ENCODE measurements around the gene MRPS16. TPM values are rescaled to one million over a fixed set of nuclear protein-coding genes. Genes with fewer than 3 reads are reported as not detected.

The MRPS16 gene
- total RNA-seq = 72.9 and 74.6 TPM in 2 replicates

DNA sequence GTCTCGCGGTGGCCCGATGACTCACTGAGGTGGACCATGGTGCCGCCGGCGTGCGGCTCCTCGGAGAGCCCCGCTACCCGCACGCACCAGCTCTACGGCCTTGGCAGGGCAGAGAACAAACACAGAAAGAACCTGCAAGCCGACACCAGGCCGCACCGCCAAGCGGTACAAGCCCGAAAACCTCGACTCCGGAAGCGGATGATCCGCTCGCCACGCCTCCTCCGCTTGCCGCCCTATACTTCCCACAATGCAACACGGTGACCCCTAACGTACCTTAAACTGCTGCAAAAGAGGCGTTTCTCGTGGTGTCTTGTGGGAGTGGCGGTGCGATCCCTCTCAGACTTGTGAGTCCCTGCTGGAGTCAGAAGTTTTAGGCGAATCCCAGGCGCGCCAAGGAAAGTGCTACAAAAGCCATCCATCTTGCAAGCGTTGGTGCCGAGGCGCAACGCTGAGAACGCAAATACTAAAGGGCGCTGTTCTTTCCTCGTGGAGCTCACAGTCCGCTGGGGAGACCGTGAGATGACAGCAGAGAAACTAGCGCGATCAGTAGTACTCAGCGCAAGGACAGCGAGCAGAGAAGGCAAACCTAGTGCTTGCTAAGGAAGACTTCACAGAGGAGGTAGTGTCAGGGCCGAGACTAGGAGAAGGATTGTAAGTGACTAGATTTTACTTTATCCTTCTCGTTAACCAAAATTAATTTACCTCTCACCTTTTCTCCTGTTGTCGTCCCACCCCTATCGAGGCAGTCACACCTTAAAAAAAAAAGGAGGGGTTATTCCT is at the start of gene MRPS16:
Gene MRPS16 (minus strand): TSS at position 200 of the 780 bp plus-strand sequence. CDS start 162 bp downstream, at position 38.

DNA sequence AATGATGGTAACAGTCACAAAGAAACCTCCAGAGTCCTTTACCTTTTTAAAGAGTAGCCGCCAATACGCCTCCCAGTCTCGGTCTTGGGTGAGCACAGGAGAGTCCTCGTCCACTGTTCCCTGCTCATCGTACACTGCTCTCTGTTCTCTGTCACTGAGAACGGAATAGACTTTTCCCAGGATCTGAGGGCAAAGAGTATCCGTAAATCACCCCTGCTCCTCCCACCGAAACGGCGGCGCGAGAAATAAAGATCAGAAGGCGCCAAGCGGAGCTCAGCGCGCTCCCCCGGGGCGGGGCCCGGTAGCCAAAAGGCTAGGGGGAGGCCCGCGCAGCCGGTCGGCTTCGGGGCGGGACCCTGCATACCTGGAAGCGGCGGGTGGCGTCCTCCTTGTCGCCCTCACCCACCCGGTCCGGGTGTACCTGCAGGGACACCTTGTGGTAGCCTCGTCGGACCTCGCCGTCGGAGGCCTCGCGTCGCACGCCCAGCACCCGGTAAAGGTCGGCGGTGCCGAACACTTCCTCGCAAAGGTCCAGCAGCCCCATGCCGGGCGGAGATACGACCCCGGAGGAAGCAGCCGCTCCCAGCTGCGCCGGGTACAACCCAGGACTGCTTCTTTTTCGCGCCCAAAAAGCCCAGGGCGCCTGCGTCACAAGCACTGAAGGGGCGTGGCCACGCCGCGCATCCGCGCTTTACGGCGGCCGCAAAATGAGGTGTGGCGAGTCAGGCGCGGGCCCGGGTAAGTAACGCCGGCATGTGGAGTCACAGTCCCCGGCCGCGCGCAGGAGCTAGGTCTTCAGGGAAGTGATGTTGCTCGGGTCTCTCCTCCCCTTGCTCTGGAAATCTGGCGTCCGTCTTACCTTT is 5.6 kb downstream of the MRPS16 start, which contains the start of gene DNAJC9:
Gene DNAJC9 (minus strand): TSS at position 610 of the 863 bp plus-strand sequence. CDS start 66 bp downstream, at position 544.

Small RNA genes within 50 kb of the gene (small RNA-seq; reads per million reads assigned to genes)
- not detected for gene RNU6-833P

Other genes starting within 250 kb of the MRPS16 start
- 181 and 217 TPM in 2 replicates for gene P4HA1, start 155.8 kb downstream of the MRPS16 start, total RNA-seq
- gene NUDT13, start 142.2 kb downstream of the MRPS16 start, total RNA-seq = 0.97 and 1.6 TPM in 2 replicates
- 30.6 and 32.1 TPM in 2 replicates for gene ECD, start 84.6 kb downstream of the MRPS16 start, total RNA-seq
- 29.9 and 38.3 TPM in 2 replicates for gene FAM149B1, start 84.5 kb downstream of the MRPS16 start, total RNA-seq
- 8.5 and 11.5 TPM in 2 replicates for gene DNAJC9, start 5.4 kb downstream of the MRPS16 start, total RNA-seq
- 1.2 and 1.3 TPM in 2 replicates for gene CFAP70, start 106.2 kb upstream of the MRPS16 start, total RNA-seq
- gene ANXA7, start 161.4 kb upstream of the MRPS16 start, total RNA-seq = 109 and 125 TPM in 2 replicates
- 2.9 TPM in 2 replicates for gene MSS51, start 180.9 kb upstream of the MRPS16 start, total RNA-seq
- 32.7 and 37.0 TPM in 2 replicates for gene PPP3CB, start 243.4 kb upstream of the MRPS16 start, total RNA-seq

All from hair follicle dermal papilla cell (primary cell).